HG02759 (cell line): ENCODE results near the gene PAGR1.
"Not testable (repeated sequence)": the region's sequence is repeated elsewhere in the genome, so short reads cannot be mapped to it uniquely, and the experiment has no call there.

Experiments used
- ATAC-seq: cut with Tn5 transposase; IDR thresholded peaks from one replicate; pipeline ENCODE4 v1.9.1; 2021; ENCODE audit warnings: mild to moderate bottlenecking, moderate library complexity; ENCODE audit not compliant: unreplicated experiment

The PAGR1 gene

DNA sequence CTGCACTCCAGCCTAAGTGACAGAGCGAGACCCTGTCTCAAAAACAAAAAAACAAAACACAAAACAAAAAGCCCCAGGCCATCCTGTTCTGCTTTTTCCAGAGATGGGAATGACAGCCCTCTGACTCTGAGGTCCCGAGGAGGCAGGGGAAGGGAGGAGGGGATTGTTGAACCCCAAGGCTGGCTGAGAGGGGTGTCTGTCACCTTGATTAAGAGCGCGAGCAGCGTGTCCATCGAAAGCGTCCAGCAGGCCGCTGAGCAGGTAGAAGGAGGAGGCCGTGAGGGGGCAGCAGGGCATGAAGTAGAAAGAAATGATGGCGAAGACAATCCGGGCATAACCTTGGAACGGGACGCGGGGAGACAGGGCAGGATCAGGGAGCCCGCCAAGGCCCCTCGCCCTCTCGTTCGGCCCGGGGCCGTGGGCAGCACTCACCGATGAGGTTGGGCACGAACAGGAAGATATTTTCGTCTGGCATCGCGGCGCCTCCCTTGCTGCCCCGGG is 46.5 kb downstream of the PAGR1 start:
- ATAC-seq: no peak

DNA sequence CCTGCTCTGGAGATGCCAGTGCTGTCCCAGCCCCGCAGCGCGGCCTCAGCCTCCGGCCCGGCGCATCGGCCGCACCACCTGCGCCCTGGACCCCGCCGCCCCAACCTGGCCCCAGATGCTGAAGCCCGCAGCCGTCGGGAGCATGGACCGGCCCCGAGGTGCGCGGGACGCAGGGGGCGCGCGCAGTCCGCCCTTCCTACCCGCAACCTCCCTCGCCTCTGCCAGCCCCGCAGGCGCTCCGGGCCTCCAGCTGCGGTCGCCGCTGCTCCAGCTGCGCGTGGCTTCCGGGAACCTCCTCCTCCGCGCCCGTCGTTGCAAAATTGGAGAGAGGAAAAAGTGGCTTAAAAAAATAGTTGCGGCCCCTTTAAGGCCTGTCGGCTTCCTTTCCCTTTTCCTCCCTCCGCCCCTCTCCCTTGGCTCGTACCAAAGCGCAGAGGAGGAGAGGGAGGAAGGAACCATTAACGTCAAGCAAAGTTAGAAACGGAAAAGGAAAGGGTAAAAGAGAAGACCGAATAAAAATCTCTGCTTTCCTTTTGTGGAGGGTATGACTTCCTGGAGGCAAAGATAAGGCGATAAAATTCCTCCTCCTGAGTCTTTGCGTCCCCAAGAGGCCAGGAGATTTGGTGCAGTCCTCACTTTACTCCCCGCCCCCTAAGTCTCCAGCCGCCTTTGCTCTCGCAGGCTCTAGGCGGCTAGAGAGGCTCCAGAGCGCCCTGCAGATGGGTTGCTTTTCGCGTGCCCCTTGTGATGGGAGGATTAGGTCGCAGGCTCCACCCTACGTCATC is 47.1 kb downstream of the PAGR1 start, which contains the start of gene CDIPT:
CDIPT (minus strand) TSS at position 343 of the 785 bp plus-strand sequence. CDS start 369 bp downstream, outside the sequence.
- peak; percentile 95 for ATAC-seq

DNA sequence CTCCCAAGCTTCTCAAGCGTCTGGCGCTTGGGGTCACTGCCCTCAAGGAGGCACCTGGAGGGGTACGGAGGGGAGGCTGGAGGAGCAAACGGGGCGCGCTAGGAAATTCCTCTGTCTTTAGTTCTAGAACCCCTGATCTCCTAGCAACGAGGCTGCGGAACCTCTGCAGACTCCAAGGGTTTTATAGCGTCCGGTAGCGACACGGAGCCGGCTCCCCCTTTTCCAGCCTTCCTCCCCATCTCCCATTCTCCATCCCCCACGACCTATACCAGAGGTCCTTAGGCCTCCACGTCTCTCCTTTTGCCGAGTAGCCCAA is 47.7 kb downstream of the PAGR1 start:
- no peak for ATAC-seq

DNA sequence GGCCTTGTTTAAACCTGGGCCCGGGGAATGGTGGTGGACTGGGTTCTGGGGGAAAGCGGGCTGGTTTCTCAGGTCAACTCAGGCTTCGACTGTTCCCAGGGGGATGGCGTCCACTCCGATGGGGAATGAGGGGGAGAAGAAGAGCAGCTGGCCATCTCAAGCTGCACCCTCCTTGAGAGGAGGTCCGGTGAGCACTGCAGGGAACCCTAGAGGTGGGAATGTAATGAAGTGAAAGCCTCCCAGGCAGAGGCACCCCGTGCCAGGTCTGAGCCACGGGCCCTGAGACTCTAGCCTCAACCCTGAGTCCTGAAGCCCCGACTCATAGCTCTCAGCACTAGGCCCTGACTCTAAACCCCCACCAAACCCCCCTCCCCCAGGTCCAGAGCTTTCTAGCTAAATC is 48.3 kb downstream of the PAGR1 start:
- no peak for ATAC-seq

DNA sequence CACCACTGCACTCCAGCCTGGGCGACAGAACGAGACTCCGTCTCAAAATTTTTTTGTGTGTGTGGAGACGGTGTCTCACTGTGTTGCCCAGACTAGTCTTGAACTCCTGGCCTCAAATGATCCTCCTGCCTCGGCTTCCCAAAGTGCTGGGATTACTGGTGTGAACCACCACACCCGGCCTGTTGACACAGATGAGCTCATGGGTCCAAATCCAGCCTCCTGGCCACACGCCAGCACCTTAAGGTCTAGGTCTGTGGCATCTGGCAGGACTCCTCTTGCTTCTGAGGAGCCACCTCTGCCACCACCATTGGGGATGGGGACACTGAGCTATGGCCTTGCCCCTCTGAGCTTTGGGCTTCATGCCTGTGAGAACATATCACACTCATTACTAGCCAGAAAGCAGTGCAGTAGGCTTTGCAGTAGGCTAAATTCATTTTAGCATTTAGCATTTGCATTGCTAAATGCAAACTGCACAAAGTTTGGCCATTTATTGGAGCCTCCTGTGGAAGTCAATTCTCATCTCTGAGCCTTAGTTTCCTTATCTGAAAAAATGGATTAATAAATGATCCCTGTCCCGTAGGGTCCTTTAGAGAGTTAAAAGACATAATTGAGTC is 52.6 kb downstream of the PAGR1 start:
- ATAC-seq: no peak

DNA sequence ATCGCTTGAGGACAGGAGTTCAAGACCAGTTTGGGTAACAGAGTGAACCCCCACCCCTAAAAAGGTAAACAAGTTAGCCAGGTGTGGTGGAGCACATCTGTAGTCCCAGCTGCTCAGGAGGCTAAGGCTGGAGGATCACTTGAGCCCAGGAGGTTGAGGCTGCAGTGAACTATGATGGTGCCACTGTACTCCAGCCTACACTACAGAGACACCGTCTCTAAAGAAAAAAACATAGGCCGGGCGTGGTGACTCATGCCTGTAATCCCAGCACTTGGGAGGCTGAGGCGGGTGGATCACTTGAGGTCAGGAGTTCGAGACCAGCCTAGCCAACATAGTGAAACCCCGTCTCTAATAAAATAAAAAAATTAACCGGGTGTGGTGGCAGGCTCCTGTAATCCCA is 53.1 kb downstream of the PAGR1 start:
- not testable (repeated sequence) for ATAC-seq
